HG03039 (cell line): ENCODE data around the gene CNTNAP5.

Experiments used
- ATAC-seq: cut with Tn5 transposase; IDR thresholded peaks from one replicate; pipeline ENCODE4 v1.9.1; 2021; ENCODE audit warnings: mild to moderate bottlenecking, moderate library complexity; ENCODE audit not compliant: unreplicated experiment

CNTNAP5 gene

DNA sequence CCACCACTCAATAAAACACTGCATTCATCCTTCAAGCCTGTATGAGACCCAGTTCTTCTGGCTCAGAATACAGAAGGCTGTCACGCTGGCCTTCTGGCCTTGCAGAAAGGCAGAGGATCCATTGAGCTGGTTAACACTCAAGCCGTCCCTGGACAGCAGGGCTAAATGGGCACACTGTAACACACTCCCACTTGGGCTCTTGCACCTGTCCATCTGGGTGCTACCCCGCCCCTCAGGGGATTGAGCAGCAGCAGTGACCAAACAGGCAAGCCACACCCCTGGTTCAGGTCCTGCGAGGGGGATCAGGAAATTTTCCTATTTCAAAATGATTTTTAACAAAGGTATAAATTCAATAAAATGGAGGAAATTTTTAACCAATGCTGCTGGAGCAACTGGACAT is 936.0 kb downstream of the CNTNAP5 start:
- ATAC-seq: no peak
